GM12865 (cell line): ENCODE measurements around the gene AKAP7.

Experiments
- DNase-seq: peaks from one replicate; pipeline ENCODE4 v3.0.0; 2010; ENCODE audit warnings: low read depth
- H3K4me3 ChIP-seq: 2 replicates; pipeline ENCODE4 v1.5.1; 2011; ENCODE audit warnings: mild to moderate bottlenecking, low read depth, low read length, control low read depth
- CTCF ChIP-seq: IDR thresholded peaks from 2 replicates; pipeline ENCODE4 v1.5.1; 2011; ENCODE audit warnings: low read length, control low read depth, low read depth, inconsistent platforms; ENCODE audit not compliant: insufficient read depth; ENCODE audit errors: missing control alignments

Gene AKAP7

GRCh38 chr6:131269565-131270391 lies 134.5 kb downstream of the AKAP7 start:
- TF ChIP-seq CTCF = no peak
- H3K4me3 ChIP-seq = no peak overlapping the region
- no peak for DNase-seq

GRCh38 chr6:131270534-131270933 lies 135.3 kb downstream of the AKAP7 start:
- no peak for TF ChIP-seq CTCF
- DNase-seq = no peak
- no peak overlapping the region for H3K4me3 ChIP-seq

GRCh38 chr6:131275273-131275672 lies 140.0 kb downstream of the AKAP7 start:
- no peak overlapping the region for H3K4me3 ChIP-seq
- no peak for TF ChIP-seq CTCF
- no peak for DNase-seq

GRCh38 chr6:131277591-131277990 lies 142.3 kb downstream of the AKAP7 start:
- no peak overlapping the region for H3K4me3 ChIP-seq
- TF ChIP-seq CTCF = no peak
- DNase-seq = no peak

GRCh38 chr6:131281471-131282270 lies 146.4 kb downstream of the AKAP7 start:
- peak; percentile 15 for DNase-seq
- no peak for TF ChIP-seq CTCF

GRCh38 chr6:131282365-131282764 lies 147.1 kb downstream of the AKAP7 start:
- no peak for TF ChIP-seq CTCF
- H3K4me3 ChIP-seq = no peak overlapping the region
- DNase-seq = no peak

More at GRCh38 chr6:131281471-131282270, 146.4 kb downstream of the AKAP7 start:
- H3K4me3 ChIP-seq = no peak overlapping the region
